Breast epithelium (tissue), 3 donors: ENCODE data around the gene SPDYE17.
"Not testable (repeated sequence)": the region's sequence is repeated elsewhere in the genome, so short reads cannot be mapped to it uniquely, and the experiment has no call there.

Experiments
- POLR2A ChIP-seq: fragments of 450-650 bp; IDR thresholded peaks from one replicate; pipeline ENCODE4 v1.6.1; 2016; ENCODE audit warnings: antibody characterized with exemption, mild to moderate bottlenecking, moderate library complexity
- POLR2AphosphoS5 ChIP-seq, 3 donors: sonication (generic); formaldehyde crosslinking; IDR thresholded peaks; one replicate each; pipeline ENCODE4 v1.6.1; 2017; ENCODE audit warnings: antibody characterized with exemption in 3 of 3
- TF ChIP-seq, protein P1 (sequence below), 3 donors: fragments of 450-650 bp; IDR thresholded peaks; one replicate each; pipeline ENCODE4 v1.5.1; 2016 to 2017; ENCODE audit warnings: antibody characterized with exemption in 3 of 3, mild to moderate bottlenecking in 3 of 3, moderate library complexity in 3 of 3

DNA sequence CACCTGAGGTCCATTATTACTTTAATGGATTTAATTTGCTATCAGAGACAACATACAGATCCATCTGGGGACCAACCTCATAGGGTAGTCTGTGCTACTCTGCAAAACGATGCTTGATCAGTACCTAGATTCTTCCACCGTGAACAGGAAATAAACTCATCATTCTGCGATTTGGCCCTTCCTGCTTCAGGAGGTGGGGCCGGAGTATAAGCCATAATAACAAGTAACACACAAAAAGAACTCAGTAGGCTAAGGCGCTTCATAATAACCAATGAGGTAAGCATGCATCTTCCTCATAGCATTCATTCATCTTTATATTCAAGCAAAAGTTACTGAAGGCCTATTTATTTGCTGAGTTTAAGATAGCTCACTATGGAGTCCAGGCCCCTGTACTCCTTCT is 47.5 kb upstream of the SPDYE17 start:
- not testable (repeated sequence) for TF ChIP-seq POLR2A; POLR2AphosphoS5 (IDR thresholded peaks at IDR 0.05)
- TF ChIP-seq, protein P1, sequence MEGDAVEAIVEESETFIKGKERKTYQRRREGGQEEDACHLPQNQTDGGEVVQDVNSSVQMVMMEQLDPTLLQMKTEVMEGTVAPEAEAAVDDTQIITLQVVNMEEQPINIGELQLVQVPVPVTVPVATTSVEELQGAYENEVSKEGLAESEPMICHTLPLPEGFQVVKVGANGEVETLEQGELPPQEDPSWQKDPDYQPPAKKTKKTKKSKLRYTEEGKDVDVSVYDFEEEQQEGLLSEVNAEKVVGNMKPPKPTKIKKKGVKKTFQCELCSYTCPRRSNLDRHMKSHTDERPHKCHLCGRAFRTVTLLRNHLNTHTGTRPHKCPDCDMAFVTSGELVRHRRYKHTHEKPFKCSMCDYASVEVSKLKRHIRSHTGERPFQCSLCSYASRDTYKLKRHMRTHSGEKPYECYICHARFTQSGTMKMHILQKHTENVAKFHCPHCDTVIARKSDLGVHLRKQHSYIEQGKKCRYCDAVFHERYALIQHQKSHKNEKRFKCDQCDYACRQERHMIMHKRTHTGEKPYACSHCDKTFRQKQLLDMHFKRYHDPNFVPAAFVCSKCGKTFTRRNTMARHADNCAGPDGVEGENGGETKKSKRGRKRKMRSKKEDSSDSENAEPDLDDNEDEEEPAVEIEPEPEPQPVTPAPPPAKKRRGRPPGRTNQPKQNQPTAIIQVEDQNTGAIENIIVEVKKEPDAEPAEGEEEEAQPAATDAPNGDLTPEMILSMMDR (IDR thresholded peaks at IDR 0.05): not testable (repeated sequence)
